HUES64 (cell line): ENCODE data around the gene COMMD2.

Experiments
- H3K27ac ChIP-seq: 2 replicates; pipeline ENCODE4 v1.7.0; 2013; ENCODE audit warnings: low read depth, low read length, inconsistent platforms
- H3K27me3 ChIP-seq: 2 replicates; pipeline ENCODE4 v1.6.1; 2013; ENCODE audit warnings: mild to moderate bottlenecking, low read length; ENCODE audit not compliant: insufficient read depth
- H3K36me3 ChIP-seq: 2 replicates; pipeline ENCODE4 v1.6.1; 2013; ENCODE audit warnings: mild to moderate bottlenecking, low read length; ENCODE audit not compliant: insufficient read depth
- H3K4me1 ChIP-seq: 2 replicates; pipeline ENCODE4 v1.6.1; 2013; ENCODE audit warnings: mild to moderate bottlenecking, low read length, moderate library complexity; ENCODE audit not compliant: insufficient read depth
- H3K4me3 ChIP-seq: 2 replicates; pipeline ENCODE4 v1.5.1; 2013; ENCODE audit warnings: mild to moderate bottlenecking, low read length, moderate library complexity
- H3K9ac ChIP-seq: 2 replicates; pipeline ENCODE4 v1.6.1; 2013; ENCODE audit warnings: mild to moderate bottlenecking, low read depth, low read length
- H3K9me3 ChIP-seq: 2 replicates; pipeline ENCODE4 v1.6.1; 2013; ENCODE audit warnings: low read depth, low read length; ENCODE audit not compliant: insufficient read depth
- WGBS: fragments of 150-250, 120-280 bp; methylation state at CpG from one replicate; pipeline ENCODE4 v1.1.7; 2013; ENCODE audit warnings: missing lambda C conversion rate; 5-methylcytosine and 5-hydroxymethylcytosine counted together

Gene COMMD2

DNA sequence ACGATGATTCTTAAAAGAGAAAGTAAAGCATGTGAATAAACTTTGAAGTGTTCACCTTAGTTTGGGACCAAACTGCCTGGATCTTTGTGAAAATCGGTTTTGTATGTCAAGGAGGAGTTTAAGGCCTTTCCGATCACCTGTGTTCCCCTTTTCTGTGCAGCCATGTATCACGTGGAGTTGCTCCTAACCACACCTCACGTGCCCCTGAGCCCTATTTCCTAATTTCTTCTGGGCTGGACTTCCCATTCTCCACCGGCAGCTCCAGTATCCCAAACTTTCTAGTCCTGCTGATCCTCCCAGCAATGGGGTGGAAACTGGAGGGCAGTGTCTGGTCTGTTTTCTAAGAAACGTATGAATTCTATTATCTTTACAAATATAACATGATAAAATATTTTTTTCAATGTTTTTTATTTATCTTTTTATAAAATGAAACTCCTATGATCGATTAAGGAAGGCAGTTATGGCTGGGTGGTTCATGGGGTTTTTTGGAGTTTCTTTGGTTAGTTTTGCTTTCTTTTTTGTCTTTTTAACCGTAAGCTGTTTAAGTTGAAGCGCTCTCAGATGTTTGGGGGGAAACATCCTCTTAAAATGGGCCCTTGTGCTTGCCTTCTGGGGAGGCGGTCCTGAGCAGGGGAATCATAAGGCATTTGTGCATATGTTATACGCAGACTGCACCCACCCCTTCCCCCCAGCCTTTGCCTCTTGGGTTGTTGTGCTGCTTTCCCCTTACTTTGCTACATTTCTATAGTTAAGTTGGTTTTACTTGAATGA lies 50.9 kb downstream of the COMMD2 start:
- no peak overlapping the region for H3K27ac ChIP-seq
- no peaks in the 10 kb centered on the region for H3K36me3 ChIP-seq
- H3K4me3 ChIP-seq, result no peak overlapping the region
- no peaks in the 10 kb centered on the region for H3K4me1 ChIP-seq
- peaks cover 17% of the 10 kb centered on the region for H3K9me3 ChIP-seq
- no peaks in the 10 kb centered on the region for H3K27me3 ChIP-seq
- H3K9ac ChIP-seq, result no peak overlapping the region
- 96% methylated on average over 11 of the region's 12 CpGs for WGBS
